Brain microvascular endothelial cell (primary cell): ENCODE results near the gene SRRM2.

Source experiments
- DNase-seq: peaks from one replicate; pipeline ENCODE4 v3.0.0-alpha.2; 2020
- H3K27ac ChIP-seq: fragments of 250-450 bp; sonication (Bioruptor Pico); 2 replicates; pipeline ENCODE4 v1.5.1; 2020; ENCODE audit warnings: mild to moderate bottlenecking, moderate library complexity
- H3K27me3 ChIP-seq: fragments of 250-450 bp; sonication (Bioruptor Pico); replicated peaks from 2 replicates; pipeline ENCODE4 v1.5.1; 2020; ENCODE audit warnings: mild to moderate bottlenecking
- H3K36me3 ChIP-seq: fragments of 250-450 bp; sonication (Bioruptor Pico); replicated peaks from 2 replicates; pipeline ENCODE4 v1.5.1; 2020; ENCODE audit warnings: mild to moderate bottlenecking
- H3K4me3 ChIP-seq: 2 replicates; pipeline ENCODE4 v1.5.1; 2011; ENCODE audit warnings: low read depth, mild to moderate bottlenecking, control low read depth, low read length, moderate library complexity
- CTCF ChIP-seq: IDR thresholded peaks from 2 replicates; pipeline ENCODE4 v1.5.1; 2011; ENCODE audit warnings: low read depth, mild to moderate bottlenecking, moderate library complexity, low read length, control low read depth, inconsistent platforms; ENCODE audit errors: missing control alignments
- in situ Hi-C: cut with HindIII; loops from 2 replicates; pipeline ENCODE4 v1.10.0; 2017; ENCODE audit warnings: low sequenced_read_pairs, low pct_ligation_motif_present

Gene SRRM2

DNA sequence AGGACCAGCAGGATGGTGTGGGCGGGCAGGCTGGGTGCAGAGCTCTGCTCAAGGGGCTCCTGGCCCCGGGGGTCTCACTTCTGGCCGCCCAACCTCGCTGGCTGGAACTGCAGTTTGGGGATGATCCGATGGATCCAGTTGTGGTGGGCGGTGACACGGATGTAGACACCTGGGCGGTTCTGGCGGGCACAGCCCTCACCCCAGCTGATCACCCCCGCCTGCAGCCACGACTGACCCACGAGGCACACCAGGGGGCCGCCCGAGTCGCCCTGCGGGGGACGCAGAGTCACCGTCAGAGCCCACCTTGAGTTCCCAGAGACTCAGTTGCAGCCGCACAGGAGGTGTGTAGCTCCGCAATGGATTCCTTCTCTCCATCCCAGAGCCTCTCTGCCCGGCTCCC is 39.9 kb upstream of the SRRM2 start:
- no peak for DNase-seq
- Histone ChIP-seq H3K36me3 (peaks cover 11% of the 10 kb centered on the region), H3K27ac (no peak overlapping the region), H3K27me3 (no peaks in the 10 kb centered on the region), H3K4me3 (no peak overlapping the region)
- in situ Hi-C loops = no loop called here
- no peak for TF ChIP-seq CTCF

DNA sequence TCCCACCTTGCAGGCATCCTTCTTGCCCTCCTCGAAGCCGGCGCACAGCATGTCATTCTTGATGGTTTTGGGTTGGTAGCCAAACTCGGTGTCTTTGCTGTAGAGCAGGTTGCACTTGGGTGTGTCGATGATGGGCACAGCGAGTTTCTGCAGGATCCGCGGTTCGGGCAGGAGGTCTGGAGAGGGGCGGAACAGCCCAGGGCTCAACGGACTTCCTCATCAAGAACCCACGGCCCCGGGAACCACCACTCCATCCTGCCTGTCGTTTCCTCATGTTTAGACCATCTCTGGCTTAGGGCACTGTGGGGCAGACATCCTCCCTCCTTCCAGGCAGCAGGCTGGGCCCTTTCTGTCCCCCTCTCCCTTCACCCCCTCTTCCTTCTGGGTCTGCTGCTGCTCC is 38.9 kb upstream of the SRRM2 start:
- Histone ChIP-seq H3K27ac (no peak overlapping the region), H3K27me3 (no peaks in the 10 kb centered on the region), H3K36me3 (peaks cover 5% of the 10 kb centered on the region), H3K4me3 (no peak overlapping the region)
- DNase-seq = no peak
- in situ Hi-C loops = no loop called here
- no peak for TF ChIP-seq CTCF

DNA sequence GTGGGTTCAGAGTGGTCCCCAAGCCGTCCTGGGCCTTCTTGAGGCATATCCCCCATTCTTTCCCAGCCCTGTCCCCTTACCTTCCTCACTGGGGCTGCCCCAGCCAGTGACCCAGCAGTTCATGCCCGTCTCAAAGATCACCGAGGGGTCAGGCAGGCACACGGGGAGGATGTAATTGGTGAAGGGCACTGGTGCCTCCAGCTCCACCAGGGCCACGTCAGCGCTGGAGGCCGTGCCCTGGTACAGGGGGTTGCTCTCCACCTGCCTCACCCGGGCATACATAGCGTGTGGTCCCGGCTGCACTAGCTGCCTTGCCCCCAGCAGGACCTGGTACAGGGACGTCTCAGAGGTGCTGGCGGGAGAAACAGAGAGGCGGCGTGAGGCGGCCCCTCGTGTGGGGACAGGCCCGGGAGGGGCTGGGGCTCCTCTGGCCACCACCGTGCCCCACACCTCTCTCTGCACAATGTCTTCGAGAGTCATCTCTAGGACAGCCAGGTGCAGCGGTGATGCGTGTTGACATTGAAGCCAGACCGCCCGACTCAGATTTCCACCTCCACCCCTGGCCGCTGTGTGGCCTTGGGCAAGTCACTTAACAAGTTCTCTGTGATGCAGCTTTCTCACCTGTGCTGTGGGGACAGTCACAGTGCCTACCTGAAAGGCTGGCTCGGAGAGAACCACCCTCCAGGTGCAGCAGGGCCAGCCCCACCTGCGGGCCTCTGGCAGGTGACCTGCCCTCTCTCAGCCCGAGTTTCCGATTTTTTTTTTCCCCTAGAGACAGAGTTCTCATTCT is 38.3 kb upstream of the SRRM2 start:
- H3K27me3 ChIP-seq = no peaks in the 10 kb centered on the region
- H3K36me3 ChIP-seq = peaks cover 3% of the 10 kb centered on the region
- DNase-seq = no peak
- no peak overlapping the region for H3K27ac ChIP-seq
- TF ChIP-seq CTCF = no peak
- H3K4me3 ChIP-seq = no peak overlapping the region
- in situ Hi-C loops = no loop called here

DNA sequence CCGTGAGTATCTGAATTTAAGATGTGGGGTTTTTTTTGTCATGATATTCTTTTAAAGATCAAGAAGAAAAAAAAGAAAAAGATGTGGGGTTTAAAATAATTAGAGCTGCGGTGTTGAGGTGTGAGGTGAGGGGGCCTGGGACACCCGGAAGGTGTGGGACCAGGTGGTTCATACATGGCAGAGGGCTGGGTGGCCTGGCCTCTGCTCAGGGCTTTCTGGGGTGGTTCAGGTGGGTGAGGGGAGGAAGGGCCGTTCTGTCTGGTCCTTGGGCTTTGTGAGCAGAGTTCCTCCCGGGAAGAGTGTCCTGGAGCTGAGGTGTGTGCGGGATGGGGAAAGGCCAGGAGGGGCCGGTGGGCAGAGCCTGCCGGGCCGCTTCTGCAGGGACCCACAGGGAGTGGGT is 37.4 kb upstream of the SRRM2 start:
- no peak for DNase-seq
- TF ChIP-seq CTCF = no peak
- Histone ChIP-seq H3K27me3 (no peaks in the 10 kb centered on the region), H3K4me3 (no peak overlapping the region), H3K36me3 (peaks cover 3% of the 10 kb centered on the region), H3K27ac (no peak overlapping the region)
- in situ Hi-C loops = no loop called here

DNA sequence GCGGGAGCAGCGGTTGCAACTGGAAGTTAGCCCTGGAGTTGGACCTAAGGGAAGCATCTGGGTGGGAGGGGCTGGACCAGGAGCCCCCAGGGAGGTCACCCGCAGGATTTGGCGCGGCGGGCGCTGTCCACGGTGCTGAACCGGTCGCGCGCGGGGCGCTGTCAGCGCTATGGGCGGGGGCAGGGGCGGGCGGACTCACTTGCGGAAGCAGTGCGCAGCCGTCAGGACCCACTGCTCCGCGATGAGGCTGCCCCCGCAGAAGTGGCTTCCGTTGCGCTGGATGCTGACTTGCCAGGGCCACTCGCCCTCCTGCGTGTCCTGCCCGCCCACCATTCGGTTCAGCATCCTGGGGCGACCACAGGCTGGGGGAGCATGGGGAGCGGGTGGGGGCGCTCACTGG is 36.9 kb upstream of the SRRM2 start:
- no peak for TF ChIP-seq CTCF
- no peaks in the 10 kb centered on the region for H3K36me3 ChIP-seq
- H3K27me3 ChIP-seq = no peaks in the 10 kb centered on the region
- H3K27ac ChIP-seq = no peak overlapping the region
- DNase-seq = peak; percentile 40
- in situ Hi-C loops = no loop called here
- H3K4me3 ChIP-seq = peak overlapping the region; percentile 9
